Bladder microvascular endothelial cell (primary cell): Measurements from ENCODE around the gene MIER1. TPM values are rescaled to one million over a fixed set of nuclear protein-coding genes. Genes with fewer than 3 reads are reported as not detected.

Experiments used
- total RNA-seq: library from RNA; depleted of rRNA; stranded (reverse); fragments of >200 nt; gene quantifications from 2 replicates; pipeline ENCODE4 v1.2.3, GENCODE V29; 2014

Gene MIER1
- total RNA-seq = 16.5 and 34.7 TPM in 2 replicates

DNA sequence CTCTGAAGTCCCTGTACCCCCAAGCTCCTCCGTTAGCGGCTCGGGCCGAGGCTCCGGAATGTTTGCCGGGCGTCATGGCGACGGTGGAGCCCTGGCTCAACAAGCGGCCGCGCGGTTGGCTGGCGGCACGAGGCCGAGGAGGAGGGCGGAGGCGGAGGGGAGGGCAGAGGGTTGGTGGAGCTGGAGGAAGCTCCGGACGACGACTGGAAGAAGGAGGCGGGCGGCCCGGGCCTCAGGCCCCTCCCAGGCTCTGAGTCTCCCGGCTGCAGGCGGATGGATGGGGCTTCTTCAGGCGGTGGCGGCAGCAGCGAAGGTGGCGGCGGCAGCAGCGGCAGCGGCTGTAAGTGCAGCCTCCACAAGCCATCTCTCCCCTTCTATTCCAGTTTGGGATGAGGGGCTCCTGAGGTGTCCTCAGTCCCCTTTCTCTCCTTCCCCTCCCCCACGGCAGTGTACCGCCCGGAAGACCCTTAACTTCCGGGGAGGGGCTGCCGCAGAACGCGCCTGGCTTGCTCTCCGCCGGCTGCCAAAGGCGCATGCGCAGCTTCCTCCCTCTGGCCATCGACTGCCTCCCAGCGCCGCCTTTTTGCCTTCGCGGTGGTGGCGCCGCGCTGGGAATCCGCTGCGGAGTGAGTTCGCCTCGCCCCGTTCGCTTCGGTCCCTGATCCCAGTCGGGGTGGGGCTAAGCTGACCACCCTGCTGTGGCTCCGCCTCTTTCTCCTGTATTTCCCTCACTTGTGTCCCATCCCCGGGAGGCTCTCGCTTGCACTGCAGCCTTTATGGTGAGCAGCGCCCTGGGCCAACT lies at the start of gene MIER1, which contains the start of gene DNAI4:
Gene MIER1, plus strand, starts transcription at position 235 of the 802 bp plus-strand sequence. Its CDS starts 39 bp downstream, at position 274.
Gene DNAI4, minus strand, starts transcription at position 101 of the 802 bp plus-strand sequence. Its CDS starts 25 bp downstream, at position 76.

Other genes with a start within 250 kb of the MIER1 start
- 2.9 and 3.1 TPM in 2 replicates for gene DYNLT5, start 172.5 kb upstream of the MIER1 start, total RNA-seq
- gene INSL5, start 123.7 kb upstream of the MIER1 start, total RNA-seq = not detected in 2 replicates
- gene DNAI4, start 134 bp upstream of the MIER1 start, total RNA-seq = 2.6 and 3.4 TPM in 2 replicates
- gene SLC35D1, start 129.2 kb downstream of the MIER1 start, total RNA-seq = 2.6 and 6.9 TPM in 2 replicates
- gene C1orf141, start 210.0 kb downstream of the MIER1 start, total RNA-seq = not detected in 2 replicates
- not detected in 2 replicates for gene IL23R, start 241.5 kb downstream of the MIER1 start, total RNA-seq